Activated T-helper 1 cell treated with anti-CD3 and anti-CD28 coated beads, Interleukin-2, amount 50 U/mL, for 16 hours (primary cell): ENCODE measurements around the gene PTPRH.

ENCODE experiments used
- DNase-seq, 2 donors: peaks; one replicate each; pipeline ENCODE4 v3.0.0-alpha.2; 2020; ENCODE audit warnings: low read depth in 1 of 2, low spot score in 1 of 2

The PTPRH gene

GRCh38 chr19:55246462-55247451 lies 37.5 kb upstream of the PTPRH start:
- DNase-seq = no peak

DNA sequence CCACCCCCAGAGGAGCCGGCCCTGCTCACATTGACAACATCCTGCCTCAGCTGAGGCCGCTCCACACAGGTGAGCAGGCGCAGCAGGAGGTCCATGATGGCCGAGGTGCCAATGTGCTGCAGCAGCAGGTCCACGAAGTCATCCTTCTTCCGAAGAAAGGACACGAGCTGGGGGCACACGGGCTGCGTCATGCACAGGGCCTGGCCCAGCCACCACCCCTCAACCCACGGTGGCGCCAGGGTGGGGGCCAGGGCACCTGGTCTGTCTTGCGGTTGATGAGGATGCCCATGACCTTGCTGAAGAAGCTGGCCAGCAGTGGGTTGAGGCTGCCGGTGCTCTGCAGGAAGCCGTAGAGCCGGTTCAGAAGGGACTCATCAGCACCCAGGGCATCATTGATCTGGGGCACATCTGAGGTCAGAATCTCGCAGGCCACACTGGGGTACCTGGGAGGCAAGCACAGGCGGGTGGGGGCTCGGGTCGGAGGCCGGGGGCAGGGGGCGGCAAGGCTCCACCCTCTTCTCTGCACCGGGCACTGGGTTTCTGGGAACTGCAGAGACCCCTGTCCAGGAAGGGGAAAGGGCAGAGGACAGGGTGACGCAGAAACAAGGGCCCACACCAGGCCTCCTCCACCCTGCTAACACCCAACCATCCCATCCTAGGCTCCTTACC lies 36.1 kb upstream of the PTPRH start:
- no peak for DNase-seq

GRCh38 chr19:55244004-55244680 lies 34.8 kb upstream of the PTPRH start:
- no peak for DNase-seq

DNA sequence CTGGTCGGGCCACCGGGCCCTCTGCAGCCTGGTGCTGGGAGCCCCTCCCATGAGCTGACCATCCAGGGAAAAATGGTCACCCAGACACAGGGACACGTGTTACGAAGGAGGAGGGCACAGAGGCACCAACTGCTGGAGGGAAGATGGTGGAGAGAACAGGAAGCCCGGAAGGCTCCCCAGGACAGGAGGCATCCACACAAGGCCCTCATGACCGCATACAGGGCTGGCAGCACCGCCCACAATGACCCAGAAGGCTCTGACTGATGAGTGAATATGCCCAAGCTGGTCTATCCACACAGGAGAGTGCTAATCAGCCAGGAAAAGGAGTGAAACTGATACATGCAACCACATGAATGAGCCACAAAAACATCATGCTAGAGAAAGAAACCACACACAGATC lies 33.2 kb upstream of the PTPRH start:
- DNase-seq = no peak

DNA sequence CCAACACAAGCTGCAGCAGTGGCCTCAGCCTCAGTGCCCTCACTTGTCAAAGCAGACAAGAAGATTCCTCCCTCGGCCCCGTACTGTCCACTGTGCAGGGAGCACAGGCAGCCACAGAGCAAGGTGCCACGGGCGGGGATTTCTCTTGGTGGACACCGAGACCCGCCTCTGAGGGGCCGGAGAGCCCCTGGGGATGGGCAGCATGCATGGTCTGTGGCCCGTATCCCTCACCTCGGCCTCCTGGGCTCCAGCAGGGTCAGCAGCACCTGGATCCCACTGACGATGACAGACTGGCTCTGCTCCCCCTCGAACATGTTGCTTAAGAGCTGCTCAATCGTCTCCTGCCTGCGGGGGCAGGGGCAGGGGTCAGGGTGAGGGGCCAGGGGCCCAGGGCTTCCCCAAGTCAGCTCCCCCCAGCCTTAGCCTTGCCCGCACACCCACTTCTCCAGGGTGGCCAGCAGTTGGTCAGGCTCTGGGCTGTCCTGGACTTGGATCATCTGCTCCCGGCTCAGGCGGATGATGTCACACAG lies 32.7 kb upstream of the PTPRH start:
- no peak for DNase-seq

GRCh38 chr19:55241143-55241934 lies 32.0 kb upstream of the PTPRH start:
- no peak for DNase-seq

- no peak for DNase-seq
These were observed 31.4 kb upstream of the PTPRH start for GRCh38 chr19:55240713-55241020.

- no peak for DNase-seq
These were observed 29.7 kb upstream of the PTPRH start for GRCh38 chr19:55239004-55239403.

- no peak for DNase-seq
These were observed 28.7 kb upstream of the PTPRH start for GRCh38 chr19:55238030-55238429.

DNA sequence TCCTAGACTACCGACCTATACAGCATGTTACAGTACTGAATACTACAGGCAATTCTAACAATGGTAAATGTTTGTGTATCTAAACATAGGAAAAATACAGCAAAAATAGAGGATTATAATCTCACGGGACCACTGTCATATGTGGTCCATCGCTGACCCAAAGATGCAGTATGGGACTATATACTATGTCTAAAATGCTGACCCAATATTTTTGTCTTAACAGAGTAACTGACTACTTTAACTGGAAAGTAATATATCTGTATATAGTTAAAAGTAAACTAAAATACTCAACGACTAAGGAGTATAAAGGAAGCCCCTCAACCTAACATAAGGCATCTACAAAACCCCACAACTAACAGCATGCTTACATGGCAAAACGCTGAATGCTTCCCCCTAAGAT lies 23.7 kb upstream of the PTPRH start:
- DNase-seq = no peak

- no peak for DNase-seq
These were observed 22.9 kb upstream of the PTPRH start for GRCh38 chr19:55232286-55232602.

DNA sequence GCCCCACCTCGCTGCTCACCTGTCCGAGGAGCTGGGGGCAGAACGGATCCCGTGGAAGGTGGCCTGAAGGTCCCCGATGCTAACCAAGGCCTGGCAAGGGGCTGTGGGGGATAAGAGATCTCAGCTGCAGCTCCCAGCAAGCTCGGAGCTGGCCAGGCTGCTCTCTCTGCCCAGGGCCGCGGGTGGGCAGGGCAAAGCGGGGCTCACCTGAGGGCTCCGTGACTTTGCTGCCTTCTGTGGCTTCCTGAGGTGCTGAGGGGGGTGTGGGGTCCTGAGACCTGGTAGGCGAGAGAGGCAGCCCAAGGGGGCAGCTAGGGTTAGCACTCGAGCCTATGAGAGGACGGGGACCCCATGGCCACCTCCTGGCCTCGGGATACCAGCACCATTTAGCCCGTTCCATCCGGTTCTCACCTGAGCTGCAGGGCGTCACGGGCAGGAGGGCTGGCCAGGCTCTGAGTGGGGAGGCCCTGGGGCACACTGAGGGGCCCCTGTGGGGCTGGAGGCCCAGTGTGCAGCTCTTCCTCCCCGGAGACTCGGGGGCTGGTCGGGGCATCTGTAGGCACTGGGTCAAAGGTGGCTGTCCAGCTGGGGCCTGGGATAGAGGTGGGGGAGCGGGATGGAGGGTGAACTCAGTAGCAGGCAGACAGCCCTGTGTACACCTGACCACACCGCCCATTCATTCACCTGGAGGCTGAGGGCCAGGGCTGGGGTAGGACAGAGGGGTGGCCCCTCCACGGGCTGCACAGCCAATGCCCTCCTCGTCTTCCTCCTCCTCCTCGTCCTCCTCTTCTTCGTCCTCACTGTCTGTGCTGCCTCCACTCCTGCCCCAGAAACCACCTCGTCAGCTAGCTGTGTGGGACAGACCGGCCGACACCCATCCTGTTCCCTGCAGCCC lies 22.3 kb upstream of the PTPRH start:
- DNase-seq = no peak

DNA sequence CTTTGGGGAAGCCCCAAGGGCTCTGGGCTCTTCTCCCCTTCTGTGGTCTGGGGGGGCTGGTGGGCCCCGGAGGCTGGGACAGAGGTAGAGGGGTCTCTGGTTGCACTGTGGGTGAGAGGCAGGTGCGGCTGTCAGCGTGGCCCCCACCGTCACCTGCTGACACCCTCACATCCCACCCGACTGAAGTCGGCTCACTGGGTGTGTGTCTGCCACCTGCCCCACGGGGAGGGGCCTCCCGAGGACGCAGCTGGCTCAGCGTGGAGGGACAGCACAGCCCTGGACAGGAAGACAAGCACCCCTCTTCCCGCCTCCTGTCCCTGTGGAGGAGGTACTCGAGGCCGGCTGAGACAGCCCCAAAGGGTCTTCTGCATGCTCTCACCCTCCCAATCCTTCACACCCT lies 21.5 kb upstream of the PTPRH start:
- DNase-seq = no peak

GRCh38 chr19:55230329-55230728 lies 21.0 kb upstream of the PTPRH start:
- no peak for DNase-seq

DNA sequence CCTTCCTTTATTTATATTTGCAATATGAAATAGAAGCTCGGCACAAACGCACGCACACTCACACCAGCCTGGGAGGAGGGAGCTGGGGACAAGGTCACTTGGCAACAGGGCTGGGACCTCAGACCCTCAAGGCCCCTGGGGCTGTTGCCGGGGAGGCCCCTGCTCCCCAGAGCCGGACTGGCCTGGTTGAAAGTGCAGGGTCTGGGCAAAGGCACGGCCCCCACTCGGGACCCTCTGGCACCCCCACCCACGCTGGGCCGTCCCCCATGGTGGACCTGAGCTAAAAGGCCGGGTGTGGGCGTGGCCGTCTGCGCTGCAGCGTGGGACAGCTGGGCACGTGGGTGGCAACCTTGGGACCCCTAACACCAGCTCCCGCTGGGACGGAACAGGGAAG lies 20.5 kb upstream of the PTPRH start:
- no peak for DNase-seq

DNA sequence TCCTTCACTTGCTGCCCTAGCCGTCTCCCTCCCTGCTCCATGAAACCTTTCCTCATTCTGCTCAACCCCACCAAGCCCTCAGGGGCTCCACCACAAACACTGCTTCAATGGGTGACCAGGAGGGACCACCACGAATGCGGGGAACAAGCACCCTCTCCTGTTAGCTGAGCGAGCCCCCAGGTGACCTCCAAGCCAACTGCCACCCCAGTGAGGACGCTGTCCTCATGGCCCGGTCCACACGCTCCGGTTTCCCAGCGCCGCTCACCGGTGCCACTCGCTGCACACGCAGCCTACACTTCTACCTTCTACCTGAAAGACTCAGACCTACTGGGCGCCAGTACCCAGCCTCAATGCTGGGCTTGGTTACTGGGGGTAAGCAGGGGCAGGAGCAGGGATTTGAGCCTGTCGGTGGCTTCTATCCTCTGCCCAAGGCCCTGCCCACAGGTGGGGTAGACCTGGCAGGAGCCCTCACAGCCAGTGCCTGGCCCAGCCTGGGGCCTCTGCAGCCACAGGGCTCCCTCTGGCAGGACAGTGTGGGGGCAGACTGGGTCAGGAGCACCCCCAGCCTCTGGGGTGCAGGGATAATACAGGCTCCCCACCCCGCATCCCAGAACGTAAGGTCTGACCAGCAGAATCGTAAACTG lies 20.0 kb upstream of the PTPRH start:
- DNase-seq = no peak

GRCh38 chr19:55228403-55229031 lies 19.2 kb upstream of the PTPRH start, which contains the start of gene TMEM86B:
TMEM86B (minus strand) TSS chr19:55228763; CDS start chr19:55228741, 22 bp downstream.
- no peak for DNase-seq

DNA sequence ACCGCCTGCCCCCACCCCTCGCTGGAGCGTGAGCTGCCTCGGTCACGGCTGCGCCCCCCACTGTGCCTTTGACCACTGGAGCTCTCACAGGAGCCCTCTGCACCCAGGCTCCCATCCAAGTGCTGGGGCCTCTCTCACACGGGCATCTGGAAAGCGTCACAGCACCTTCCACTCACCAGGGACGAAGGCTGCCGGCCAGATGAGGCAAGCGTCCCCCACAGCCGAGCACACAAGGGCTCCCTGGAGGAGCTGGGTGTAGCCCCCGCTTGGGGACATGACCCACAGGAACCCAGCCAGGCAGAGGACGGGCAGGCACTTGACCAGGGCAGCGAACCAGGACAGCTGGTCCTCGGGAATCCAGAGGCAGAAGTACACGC lies 18.7 kb upstream of the PTPRH start:
- DNase-seq = no peak
